WTC11 (cell line): ENCODE results near the gene KCNJ6.
"Not testable (repeated sequence)": the region's sequence is repeated elsewhere in the genome, so short reads cannot be mapped to it uniquely, and the experiment has no call there.

Experiments used
- ATF2 ChIP-seq: sonication (generic); formaldehyde crosslinking; IDR thresholded peaks from 2 replicates; pipeline ENCODE4 v1.8.1; 2022; ENCODE audit warnings: low read depth, missing genetic modification reagents, borderline replicate concordance
- NFE2L1 ChIP-seq: sonication (generic); formaldehyde crosslinking; IDR thresholded peaks from 2 replicates; pipeline ENCODE4 v1.8.1; 2023; ENCODE audit warnings: missing genetic modification reagents
- NR3C1 ChIP-seq: sonication (generic); formaldehyde crosslinking; conservative IDR thresholded peaks from 2 replicates; pipeline ENCODE4 v1.8.1; 2023; ENCODE audit warnings: low read depth, mild to moderate bottlenecking, missing genetic modification reagents
- TF ChIP-seq, protein P1 (sequence below): fragments of 200-600 bp; IDR thresholded peaks from 2 replicates; pipeline ENCODE4 v1.8.0; 2022; ENCODE audit warnings: antibody characterized with exemption
- TF ChIP-seq, protein P2 (sequence below): sonication (generic); formaldehyde crosslinking; IDR thresholded peaks from 2 replicates; pipeline ENCODE4 v1.8.1; 2022; ENCODE audit warnings: missing genetic modification reagents, borderline replicate concordance
- TF ChIP-seq, protein P3 (sequence below): sonication (generic); formaldehyde crosslinking; conservative IDR thresholded peaks from 2 replicates; pipeline ENCODE4 v1.8.1; 2022; ENCODE audit warnings: mild to moderate bottlenecking, missing genetic modification reagents
- TF ChIP-seq, protein P4 (sequence below): sonication (generic); formaldehyde crosslinking; IDR thresholded peaks from 2 replicates; pipeline ENCODE4 v1.8.1; 2022; ENCODE audit warnings: mild to moderate bottlenecking, missing genetic modification reagents, moderate library complexity, borderline replicate concordance

- TF ChIP-seq NFE2L1, NR3C1, ATF2 (CRISPR knock-in tag): not testable (repeated sequence)
- TF ChIP-seq, protein P1, sequence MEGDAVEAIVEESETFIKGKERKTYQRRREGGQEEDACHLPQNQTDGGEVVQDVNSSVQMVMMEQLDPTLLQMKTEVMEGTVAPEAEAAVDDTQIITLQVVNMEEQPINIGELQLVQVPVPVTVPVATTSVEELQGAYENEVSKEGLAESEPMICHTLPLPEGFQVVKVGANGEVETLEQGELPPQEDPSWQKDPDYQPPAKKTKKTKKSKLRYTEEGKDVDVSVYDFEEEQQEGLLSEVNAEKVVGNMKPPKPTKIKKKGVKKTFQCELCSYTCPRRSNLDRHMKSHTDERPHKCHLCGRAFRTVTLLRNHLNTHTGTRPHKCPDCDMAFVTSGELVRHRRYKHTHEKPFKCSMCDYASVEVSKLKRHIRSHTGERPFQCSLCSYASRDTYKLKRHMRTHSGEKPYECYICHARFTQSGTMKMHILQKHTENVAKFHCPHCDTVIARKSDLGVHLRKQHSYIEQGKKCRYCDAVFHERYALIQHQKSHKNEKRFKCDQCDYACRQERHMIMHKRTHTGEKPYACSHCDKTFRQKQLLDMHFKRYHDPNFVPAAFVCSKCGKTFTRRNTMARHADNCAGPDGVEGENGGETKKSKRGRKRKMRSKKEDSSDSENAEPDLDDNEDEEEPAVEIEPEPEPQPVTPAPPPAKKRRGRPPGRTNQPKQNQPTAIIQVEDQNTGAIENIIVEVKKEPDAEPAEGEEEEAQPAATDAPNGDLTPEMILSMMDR, result not testable (repeated sequence)
- TF ChIP-seq, protein P2, sequence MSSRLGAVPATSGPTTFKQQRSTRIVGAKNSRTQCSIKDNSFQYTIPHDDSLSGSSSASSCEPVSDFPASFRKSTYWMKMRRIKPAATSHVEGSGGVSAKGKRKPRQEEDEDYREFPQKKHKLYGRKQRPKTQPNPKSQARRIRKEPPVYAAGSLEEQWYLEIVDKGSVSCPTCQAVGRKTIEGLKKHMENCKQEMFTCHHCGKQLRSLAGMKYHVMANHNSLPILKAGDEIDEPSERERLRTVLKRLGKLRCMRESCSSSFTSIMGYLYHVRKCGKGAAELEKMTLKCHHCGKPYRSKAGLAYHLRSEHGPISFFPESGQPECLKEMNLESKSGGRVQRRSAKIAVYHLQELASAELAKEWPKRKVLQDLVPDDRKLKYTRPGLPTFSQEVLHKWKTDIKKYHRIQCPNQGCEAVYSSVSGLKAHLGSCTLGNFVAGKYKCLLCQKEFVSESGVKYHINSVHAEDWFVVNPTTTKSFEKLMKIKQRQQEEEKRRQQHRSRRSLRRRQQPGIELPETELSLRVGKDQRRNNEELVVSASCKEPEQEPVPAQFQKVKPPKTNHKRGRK, result not testable (repeated sequence)
- TF ChIP-seq, protein P3, sequence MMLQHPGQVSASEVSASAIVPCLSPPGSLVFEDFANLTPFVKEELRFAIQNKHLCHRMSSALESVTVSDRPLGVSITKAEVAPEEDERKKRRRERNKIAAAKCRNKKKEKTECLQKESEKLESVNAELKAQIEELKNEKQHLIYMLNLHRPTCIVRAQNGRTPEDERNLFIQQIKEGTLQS (CRISPR knock-in tag), result not testable (repeated sequence)
- TF ChIP-seq, protein P4, sequence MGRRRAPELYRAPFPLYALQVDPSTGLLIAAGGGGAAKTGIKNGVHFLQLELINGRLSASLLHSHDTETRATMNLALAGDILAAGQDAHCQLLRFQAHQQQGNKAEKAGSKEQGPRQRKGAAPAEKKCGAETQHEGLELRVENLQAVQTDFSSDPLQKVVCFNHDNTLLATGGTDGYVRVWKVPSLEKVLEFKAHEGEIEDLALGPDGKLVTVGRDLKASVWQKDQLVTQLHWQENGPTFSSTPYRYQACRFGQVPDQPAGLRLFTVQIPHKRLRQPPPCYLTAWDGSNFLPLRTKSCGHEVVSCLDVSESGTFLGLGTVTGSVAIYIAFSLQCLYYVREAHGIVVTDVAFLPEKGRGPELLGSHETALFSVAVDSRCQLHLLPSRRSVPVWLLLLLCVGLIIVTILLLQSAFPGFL (CRISPR knock-in tag), result not testable (repeated sequence)
Measured at GRCh38 chr21:37646761-37647160, 269.5 kb downstream of the KCNJ6 start.
